Right kidney (tissue), 9 donors: ENCODE measurements around the gene ZNF562.
"Not testable (repeated sequence)": the region's sequence is repeated elsewhere in the genome, so short reads cannot be mapped to it uniquely, and the experiment has no call there.

Experiments used
- DNase-seq: peaks from one replicate; pipeline ENCODE4 v3.0.0-alpha.2; 2016
- long read RNA-seq, 8 donors: transcript quantifications; one replicate each; lab custom pipeline, GENCODE V29; 2026

ZNF562 gene
- long read RNA-seq, donor 1, partial matches to known transcripts: 0 of 2 reads
- long read RNA-seq, donor 1, other reads (novel, unspliced or antisense): 0 of 2 reads
- long read RNA-seq, donor 2, partial matches to known transcripts: 0 of 7 reads
- long read RNA-seq, donor 2, other reads (novel, unspliced or antisense): 6 of 7 reads
- long read RNA-seq, donor 3, partial matches to known transcripts: 0 of 3 reads
- long read RNA-seq, donor 3, other reads (novel, unspliced or antisense): 0 of 3 reads
- long read RNA-seq, donor 4, partial matches to known transcripts: 0 of 1 reads
- long read RNA-seq, donor 4, other reads (novel, unspliced or antisense): 0 of 1 reads
- long read RNA-seq, donor 5, partial matches to known transcripts: 0 of 2 reads
- long read RNA-seq, donor 5, other reads (novel, unspliced or antisense): 0 of 2 reads
- long read RNA-seq, donor 6: 0 reads
- long read RNA-seq, donor 7: 0 reads
- long read RNA-seq, donor 8, partial matches to known transcripts: 0 of 4 reads
- long read RNA-seq, donor 8, other reads (novel, unspliced or antisense): 0 of 4 reads

DNA sequence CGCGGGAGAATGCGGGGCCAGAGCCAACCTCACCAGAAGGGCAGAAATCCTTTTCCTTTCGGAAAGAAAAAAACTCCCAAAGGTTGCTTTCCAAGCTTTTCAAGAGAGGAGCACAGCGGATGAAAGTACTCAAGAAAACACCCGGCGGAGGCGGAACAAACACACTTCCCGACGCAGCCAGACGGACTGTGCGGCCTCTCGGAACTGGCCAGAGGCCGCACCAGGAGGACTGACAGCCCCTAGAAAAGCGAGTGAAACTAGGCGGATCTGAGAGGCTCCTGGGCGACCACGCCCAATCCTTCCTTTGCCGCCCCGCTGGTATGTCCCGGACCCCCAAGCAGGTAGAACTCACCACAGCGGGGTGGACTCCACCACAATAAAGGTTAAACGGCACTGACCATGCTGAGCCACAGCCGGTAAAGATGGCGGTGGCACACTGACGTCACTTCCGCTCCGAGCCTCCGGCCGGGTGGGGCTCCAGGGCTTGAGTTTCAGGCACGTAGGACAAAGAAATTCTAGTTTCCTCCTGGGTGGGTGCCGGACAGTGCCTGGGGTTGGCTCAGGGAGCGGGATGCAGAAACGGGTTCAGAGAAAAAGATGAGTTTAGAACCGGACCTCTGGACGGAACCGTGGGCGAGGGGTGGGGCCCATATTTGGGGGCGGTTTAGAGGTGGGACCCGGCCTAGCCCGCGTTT, at the start of gene ZNF562:
Gene ZNF562 (minus strand): TSS at position 438 of the 695 bp plus-strand sequence. CDS start 14,356 bp downstream, outside the sequence.
- DNase-seq: peak; percentile 96

DNA sequence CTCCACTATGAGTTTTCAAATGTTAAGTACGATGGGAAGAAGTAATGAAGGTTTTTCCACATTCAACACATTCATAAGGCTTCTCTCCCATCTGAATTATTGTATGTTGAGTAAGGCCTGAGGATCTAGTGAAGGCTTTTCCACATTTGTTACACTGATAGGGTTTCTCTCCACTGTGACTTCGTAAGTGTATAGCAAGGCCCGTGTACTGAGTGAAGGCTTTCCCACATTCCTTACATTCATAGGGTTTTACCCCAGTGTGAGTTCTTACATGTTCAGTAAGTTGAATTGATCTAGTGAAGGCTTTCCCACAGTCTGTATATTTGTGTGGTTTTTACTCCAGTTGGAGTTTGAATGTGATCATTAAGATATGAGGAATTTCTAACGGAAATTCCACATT, 49.3 kb upstream of the ZNF562 start:
- no peak for DNase-seq

DNA sequence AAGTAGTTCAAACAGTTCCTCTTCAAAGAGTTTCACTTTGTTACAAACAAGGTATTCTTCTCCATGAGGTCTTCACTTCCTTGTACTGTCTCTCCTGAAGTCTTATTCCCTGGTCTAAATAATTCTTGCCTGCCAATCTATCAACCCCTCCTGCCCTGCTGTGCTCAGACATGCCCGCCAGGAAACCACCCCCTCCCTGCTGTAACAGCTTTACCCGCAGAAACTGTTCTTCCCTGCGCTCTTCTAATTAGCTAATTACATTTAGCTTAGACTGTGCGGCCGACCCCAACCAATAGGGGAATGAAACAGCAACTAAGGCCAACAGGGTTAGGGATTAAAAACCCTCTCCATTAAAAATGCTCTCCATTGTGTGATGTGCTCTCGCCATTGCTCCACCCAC, 47.0 kb upstream of the ZNF562 start:
- DNase-seq: no peak

DNA sequence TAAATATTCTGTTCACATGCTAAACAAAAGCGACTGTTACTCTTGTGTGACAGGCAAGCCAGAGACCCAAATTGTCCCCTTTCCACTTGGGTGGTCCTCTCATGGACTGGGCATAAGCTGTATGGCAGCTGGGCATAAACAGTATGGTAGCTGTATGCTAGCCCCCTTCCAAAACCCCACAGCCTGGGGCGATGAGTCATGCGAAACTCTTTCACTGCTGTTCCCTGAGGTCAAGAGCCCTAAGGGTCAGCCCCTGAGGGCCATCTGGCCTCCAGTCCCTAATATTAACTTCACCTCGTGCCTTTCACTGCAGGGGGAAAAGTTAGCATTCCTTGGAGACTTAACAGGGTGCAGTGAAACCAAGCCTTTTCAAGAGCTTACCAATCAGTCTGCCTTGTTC, 45.6 kb upstream of the ZNF562 start:
- no peak for DNase-seq

DNA sequence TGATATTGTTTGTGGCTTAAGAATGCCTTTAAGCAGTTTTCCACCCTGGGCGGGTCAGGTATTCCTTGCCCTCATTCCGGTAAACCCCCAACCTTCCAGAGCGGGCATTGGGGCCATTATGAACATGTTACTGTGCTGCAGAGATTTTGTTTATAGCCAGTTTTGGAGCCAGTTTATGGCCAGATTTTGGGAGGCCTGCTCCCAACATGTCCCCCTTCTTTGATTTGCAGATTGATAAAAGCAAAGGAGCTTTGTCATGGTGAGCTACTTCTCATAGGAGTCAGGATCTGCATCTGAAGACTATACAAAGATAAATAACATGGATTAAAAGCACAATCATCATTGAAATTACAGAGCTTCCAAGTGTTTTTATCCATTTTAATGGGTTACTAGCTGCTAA, 36.9 kb upstream of the ZNF562 start:
- DNase-seq: no peak

DNA sequence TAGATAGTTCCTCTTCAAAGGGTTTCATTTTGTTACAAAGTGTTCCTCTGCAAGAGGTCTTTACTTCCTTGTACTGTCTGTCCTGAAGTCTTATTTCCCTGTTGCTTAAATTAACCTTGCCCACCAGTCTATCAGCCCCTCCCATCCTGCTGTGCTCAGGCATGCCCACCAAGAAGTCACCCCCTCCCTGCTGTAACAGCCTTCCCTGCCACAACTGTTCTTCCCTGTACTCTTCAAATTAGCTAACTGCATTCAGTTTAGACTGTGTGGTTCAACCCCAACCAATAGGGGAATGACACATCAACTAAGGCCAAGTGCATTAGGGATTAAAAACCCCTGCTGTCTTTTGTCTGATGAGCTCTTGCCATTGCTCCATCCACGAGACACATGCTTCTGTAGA, 34.4 kb upstream of the ZNF562 start:
- no peak for DNase-seq

DNA sequence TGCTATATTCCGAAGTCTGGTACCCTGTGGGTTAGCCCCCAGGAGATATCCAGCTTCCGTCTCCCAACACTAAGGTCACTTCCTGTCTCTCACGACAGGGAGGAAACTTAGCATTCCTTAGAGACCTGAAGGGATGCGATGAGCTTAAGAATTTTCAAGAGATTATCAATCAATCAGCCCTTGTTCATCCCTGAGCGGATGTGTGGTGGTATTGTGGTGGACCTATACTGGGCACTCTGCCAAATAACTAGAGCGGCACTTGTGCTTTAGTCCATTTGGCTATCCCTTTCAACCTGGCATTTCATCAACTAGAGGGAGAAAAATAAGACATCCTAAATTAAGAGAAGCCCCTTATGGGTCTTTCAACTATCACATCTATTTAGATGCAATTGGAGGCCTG, 30.9 kb upstream of the ZNF562 start:
- no peak for DNase-seq

DNA sequence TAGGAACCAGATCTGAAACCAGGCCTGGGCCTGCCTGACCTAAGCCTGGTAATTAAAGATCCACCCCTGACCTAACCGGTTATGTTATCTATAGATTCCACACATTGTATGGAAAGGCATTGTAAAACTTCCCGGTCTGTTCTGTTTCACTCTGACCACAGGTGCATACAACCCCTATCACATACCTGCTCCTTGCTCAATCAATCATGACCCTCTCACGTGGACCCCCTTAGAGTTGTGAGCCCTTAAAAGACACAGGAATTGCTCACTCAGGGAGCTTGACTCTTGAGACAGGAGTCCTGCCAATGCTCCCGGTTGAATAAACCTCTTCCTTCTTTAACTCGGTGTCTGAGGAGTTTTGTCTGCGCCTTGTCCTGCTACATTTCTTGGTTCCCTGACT, 27.3 kb upstream of the ZNF562 start:
- DNase-seq: no peak

DNA sequence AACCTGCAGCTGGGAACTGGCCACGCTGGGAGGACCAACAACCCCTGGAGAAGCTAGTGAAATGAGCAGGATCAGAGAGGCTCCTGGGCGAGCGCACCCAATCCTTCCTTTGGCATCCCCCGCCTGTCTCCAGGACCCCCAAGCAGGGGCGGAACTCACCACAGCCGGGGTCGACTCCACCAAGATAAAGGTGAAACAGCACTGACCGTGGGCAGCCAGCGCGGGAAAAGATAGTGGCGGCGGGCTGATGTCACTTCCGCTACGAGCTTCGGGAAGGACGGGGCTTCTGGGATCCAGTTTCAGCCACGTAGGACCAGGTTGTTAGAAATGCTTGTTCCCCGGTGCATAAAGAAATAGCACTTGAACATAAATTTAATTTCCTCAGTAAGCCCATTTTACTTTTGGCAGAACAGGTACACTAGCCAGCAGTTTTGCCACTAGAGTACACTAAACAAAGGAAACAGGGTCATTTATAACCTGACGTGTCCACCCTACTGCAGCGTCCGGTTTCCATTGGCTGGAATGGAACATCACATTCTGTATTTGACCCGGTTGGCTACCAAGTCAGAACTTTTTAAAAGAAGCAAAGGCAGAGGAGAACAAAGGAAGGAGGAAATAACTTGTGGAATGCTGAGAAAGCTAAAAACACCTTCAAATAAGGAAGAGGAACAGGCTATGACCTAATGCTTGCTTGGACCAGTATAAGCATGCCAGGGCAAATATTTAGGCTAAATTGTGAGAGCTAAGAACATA, 25.5 kb upstream of the ZNF562 start:
- no peak for DNase-seq

DNA sequence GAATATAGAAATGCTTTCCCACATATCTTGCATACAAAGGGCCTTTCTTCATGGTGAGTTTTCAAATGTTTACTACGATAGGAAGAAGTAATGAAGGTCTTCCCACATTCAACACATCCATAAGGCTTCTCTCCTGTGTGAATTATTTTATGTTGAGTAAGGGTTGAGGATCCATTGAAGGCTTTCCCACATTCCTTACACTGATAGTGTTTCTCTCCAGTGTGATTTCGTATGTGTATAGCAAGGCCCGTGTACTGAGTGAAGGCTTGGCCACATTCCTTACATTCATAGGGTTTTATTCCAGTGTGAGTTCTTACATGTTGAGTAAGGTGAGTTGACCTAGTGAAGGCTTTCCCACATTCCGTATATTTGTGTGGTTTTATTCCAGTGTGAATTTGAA, 15.4 kb upstream of the ZNF562 start:
- not testable (repeated sequence) for DNase-seq

DNA sequence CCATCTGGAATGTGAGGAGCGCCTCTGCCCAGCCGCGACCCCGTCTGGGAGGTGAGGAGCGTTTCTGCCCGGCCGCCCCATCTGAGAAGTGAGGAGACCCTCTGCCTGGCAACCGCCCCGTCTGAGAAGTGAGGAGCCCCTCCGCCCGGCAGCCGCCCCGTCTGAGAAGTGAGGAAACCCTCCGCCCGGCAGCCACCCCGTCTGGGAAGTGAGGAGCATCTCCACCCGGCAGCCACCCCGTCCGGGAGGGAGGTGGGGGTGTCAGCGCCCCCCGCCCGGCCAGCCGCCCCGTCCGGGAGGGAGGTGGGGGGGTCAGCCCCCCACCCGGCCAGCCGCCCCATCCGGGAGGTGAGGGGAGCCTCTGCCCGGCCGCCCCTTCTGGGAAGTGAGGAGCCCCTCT, 5.1 kb upstream of the ZNF562 start:
- DNase-seq: not testable (repeated sequence)

DNA sequence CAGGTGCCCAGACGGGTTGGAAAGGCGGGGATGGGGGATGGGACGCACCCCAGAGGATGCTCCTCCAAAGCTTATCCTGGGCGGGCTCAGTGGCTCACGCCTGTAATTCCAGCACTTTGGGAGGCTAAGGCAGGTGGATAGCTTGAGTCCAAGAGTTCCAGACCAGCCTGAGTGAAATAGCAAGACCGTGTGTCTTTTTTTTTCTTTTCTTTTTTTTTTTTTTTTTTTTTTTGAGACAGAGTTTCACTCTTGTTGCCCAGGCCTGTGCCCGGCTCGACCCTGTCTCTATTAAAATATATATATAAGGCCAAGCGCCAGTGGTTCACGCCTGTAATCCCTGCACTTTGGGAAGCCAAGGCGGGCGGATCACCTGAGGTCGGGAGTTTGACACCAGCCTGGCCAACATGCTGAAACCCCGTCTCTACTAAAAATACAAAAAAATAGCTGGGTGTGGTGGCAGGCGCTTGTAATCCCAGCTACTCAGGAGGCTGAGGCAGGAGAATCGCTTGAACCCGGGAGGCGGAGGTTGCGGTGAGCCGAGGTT, 530 bp upstream of the ZNF562 start:
- DNase-seq: not testable (repeated sequence)

DNA sequence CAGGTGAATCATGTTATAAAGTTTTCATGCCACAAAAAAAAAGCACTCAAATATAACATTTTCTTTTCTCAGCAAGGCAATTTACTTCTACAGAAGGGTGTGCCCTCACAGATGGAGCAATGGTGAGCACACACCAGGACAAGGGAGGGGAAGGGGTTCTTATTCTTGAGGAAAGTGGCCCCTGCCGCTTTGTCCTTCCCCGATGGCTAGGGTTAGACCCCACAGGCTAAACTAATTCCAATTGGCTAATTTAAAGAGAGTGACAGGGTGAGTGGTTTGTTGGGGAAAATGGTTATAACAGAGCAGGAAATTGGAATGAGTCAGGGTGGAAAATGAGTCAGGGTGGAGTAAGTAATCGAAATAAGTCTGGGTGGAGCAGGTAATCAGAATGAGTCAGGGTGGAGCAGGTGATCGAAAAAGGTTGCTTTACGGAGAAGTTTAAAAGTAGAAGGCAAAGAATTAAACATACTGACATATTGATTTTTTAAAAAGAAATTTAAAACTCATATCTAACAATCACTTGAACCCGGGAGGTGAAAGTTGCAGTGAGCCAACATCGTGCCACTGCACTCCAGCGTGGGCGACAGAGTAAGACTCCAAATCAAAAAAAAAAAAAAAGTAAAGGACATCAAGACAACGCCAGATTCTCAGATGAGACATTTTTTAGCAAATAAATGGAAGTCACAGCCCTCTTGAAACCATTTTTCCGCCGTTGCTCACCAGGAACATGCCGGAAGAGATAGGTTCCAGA, 813 bp downstream of the ZNF562 start:
- peak; percentile 7 for DNase-seq

DNA sequence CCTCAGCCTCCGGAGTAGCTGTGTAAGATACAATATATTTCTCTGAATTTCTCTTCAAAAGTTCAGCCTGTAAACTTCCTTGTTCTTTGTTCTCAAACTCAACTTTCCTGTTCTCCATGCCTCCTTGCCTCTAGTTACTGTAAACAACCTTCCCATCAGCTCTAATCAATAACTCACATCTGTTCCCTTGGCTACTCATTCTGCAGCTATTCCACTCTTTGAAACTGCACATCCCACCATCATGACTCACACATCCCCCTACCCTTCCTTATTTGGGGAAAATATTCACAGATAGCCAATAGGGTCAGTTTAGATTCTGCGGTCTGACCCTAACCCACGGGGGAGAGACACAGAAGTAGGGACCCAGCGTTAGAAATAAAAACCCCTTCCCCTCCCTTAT, 2.0 kb downstream of the ZNF562 start:
- no peak for DNase-seq

DNA sequence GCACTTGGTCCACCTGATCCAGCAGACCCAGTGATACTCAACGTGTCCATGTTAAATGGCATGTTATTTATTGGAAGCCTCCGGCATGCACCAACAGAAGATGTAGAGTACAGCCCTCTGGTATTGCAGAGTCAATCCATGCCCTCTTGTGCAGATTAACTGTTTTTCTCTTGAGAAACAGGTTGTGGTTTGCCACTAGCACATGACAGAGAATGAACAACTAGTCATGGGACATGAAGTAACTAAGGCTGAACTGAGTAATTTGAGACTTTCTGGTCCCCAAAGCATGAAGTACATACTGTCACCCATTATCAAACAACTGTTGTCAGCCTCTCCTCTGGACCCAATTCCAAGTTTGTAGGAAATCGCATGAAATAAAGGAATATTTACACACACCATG, 3.2 kb downstream of the ZNF562 start:
- DNase-seq: no peak

DNA sequence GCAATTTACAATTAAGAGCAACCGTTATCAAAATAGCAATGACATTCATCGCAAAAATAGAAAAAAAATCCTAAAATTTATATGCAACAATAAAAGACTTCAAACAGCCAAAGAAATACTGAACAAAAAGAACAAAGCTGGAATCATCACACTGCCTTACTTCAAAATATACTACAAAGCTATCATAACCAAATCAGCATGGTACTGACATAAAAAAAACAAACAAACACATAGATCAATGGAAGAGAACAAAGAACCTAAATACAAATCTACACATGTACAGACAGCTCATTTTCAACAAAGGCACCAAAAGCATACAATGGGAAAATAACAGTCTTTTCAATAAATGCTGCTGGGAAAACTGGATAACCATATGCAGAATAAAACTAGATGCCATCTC, 6.4 kb downstream of the ZNF562 start:
- DNase-seq: no peak

DNA sequence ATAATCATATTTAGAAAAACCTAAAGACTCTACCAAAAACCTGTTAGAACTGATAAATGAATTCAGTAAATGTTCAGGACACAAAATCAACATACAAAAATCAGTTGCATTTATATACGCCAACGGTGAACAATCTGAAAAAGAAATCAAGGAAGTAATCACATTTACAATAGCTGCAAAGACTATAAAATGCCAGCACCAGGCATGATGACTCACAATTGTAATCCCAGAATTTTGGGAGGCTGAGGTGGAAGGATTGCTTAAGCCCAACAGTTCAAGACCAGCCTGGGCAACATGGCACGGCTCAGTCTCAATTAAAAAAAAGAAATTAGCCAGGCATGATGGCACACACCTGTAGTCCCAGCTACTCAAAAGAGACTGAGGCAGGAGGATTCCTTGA, 7.0 kb downstream of the ZNF562 start:
- DNase-seq: no peak

DNA sequence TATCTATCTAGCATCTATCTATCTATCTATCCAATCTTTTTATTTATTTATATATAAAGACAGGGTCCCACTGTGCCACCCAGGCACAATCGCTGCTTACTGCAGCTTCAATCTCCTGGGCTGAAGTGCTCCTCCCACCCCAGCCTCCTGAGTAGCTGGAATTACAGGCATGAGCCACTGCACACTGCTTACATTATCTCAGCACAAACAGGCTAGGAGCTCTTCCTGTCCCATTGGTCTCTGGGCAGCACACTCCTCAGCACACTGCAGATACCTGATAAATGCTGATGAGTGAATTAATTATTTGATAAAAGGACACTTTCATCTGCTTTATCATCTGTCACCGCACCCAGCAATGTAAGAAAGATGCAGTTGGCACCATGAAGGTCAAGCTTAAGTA, 16.1 kb downstream of the ZNF562 start:
- no peak for DNase-seq

DNA sequence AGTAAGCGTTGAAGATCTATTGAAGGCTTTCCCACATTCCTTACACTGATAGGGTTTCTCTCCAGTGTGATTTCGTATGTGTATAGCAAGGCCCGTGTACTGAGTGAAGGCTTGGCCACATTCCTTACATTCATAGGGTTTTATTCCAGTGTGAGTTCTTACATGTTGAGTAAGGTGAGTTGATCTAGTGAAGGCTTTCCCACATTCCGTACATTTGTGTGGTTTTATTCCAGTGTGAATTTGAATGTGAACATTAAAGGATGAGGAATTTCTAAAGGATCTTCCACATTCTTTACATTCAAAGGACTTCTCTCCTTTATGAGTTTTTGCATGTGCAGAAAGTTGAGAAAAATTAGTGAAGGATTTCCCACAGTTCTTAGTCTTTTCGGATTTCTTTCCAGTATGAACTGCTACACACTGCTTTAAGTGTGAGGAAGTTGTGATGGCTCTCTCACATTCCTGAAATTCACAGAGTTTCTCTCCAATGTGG, 21.8 kb downstream of the ZNF562 start:
- DNase-seq: not testable (repeated sequence)

DNA sequence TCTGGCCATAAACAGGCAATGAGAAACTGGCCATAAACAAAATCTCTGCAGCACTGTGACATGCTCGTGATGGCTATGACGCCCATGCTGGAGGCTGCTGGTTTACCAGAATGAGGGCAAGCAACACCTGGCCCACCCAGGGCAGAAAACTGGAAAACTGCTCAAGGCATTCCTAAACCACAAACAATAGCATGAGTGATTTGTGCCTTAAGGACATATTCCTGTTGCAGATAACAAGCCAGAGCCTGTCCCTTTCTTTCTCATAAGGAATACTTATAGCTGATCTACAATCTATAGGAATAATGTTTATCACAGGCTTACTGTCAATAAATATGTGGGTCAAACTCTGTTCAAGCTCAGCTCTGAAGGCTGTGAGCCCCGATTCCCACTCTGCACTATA, 23.4 kb downstream of the ZNF562 start:
- DNase-seq: not testable (repeated sequence)

DNA sequence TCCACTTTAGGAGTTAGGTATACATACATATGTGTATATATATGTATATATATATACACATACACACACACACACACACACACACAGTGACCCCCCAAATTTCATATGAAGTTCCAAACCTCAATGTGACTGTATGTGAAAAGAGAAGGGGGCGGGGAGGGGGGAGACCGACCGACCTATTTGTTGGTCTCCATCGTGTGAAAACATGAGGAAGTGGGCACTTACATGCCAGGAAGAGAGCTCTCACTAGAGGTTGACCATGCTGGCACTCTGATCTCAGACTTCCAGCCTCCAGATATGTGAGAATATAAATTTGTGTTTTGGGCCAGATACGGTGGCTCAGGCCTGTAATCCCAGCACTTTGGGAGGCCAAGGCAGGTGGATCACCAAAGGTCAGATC, 24.6 kb downstream of the ZNF562 start:
- no peak for DNase-seq

DNA sequence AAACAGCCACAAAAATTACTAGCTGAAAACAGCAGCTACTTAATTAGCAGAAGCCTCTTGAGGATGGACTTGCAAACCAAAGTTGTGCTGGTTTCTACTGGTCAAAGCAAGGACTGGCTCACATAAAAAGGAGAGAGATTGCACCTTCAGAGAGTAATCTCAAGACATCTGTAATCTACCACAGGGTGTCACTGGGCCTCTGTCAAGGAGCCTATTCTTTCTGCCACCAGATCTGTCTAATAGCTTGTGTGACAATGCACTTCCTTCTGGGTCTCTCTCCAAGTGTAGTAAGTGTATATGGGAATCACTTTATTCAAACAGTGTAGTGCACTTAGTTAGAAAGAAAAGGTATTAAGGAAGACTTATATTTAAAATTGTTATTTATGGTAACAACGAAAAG, 29.4 kb downstream of the ZNF562 start:
- DNase-seq: no peak
